NB4 (cell line): ENCODE results near the gene SBF1.

Experiments used
- MYC ChIP-seq: IDR thresholded peaks from 2 replicates; pipeline ENCODE4 v1.6.1; 2011; ENCODE audit warnings: low read depth, low read length
- POLR2A ChIP-seq: IDR thresholded peaks from 2 replicates; pipeline ENCODE4 v1.6.1; 2011; ENCODE audit warnings: mild to moderate bottlenecking; ENCODE audit not compliant: insufficient read length; ENCODE audit errors: extremely low read depth
- TF ChIP-seq, protein P1 (sequence below): IDR thresholded peaks from one replicate; pipeline ENCODE4 v1.5.1; 2012; ENCODE audit warnings: low read depth, low read length
- TF ChIP-seq, protein P2 (sequence below): IDR thresholded peaks from 2 replicates; pipeline ENCODE4 v1.6.1; 2011; ENCODE audit warnings: low read depth, low read length

DNA sequence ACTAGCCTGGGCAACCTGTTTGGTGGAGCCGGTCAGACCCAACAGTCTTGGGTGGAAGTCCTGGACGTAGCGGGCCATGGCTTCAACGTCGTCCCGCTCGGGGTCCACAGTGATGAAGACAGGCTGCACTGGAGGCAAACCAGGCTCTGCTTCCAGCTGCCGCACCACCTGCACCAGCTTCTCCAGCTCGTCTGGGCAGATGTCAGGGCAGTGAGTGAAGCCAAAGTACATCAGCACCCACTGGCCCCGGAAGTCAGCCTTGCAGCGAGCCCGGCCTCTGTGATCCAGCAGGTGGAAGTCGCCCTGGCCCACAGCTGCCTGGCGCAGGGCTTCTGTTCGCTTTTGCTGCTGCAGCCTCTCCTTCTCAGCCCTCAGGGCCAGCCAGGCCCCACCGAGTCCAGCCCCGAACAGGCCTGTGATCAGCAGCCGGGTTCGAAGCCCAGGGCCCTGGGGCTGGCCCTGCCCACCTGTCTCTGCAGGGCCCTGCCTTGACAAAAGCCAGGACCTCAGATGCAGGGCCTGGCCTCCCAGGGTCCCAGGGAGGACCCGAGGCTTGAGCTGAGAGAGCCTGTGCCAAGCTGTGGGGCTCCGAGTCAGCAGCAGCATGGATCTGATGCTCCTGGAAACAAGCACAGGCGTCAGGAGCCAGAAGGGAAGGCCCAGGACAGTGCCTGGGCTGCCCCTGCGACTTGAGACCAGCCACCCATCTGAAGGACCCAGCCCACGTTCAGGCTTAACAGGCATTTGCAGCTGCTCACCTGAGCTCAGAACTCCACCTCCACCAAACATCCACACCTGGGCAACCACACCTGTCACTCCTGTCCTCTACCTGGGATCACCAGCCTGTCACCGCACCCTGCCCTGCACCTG, 49.2 kb upstream of the SBF1 start:
- TF ChIP-seq, protein P1, sequence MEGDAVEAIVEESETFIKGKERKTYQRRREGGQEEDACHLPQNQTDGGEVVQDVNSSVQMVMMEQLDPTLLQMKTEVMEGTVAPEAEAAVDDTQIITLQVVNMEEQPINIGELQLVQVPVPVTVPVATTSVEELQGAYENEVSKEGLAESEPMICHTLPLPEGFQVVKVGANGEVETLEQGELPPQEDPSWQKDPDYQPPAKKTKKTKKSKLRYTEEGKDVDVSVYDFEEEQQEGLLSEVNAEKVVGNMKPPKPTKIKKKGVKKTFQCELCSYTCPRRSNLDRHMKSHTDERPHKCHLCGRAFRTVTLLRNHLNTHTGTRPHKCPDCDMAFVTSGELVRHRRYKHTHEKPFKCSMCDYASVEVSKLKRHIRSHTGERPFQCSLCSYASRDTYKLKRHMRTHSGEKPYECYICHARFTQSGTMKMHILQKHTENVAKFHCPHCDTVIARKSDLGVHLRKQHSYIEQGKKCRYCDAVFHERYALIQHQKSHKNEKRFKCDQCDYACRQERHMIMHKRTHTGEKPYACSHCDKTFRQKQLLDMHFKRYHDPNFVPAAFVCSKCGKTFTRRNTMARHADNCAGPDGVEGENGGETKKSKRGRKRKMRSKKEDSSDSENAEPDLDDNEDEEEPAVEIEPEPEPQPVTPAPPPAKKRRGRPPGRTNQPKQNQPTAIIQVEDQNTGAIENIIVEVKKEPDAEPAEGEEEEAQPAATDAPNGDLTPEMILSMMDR = no peak
- TF ChIP-seq POLR2A (no peak), MYC (no peak)
- TF ChIP-seq, protein P2, sequence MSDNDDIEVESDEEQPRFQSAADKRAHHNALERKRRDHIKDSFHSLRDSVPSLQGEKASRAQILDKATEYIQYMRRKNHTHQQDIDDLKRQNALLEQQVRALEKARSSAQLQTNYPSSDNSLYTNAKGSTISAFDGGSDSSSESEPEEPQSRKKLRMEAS = no peak
